22Rv1 (cell line): Measurements from ENCODE around the gene CHMP1A.
A peak's percentile ranks its signal among the peaks of the same experiment; 100 is the strongest.

Experiments
- H3K27ac ChIP-seq: fragments of 450-650 bp; 2 replicates; pipeline ENCODE4 v1.5.1; 2017
- ZFX ChIP-seq: fragments of 450-650 bp; IDR thresholded peaks from 2 replicates; pipeline ENCODE4 v1.6.1; 2017; ENCODE audit warnings: antibody characterized with exemption, borderline replicate concordance
- TF ChIP-seq, protein P1 (sequence below): fragments of 450-650 bp; IDR thresholded peaks from 2 replicates; pipeline ENCODE4 v1.5.1; 2017; ENCODE audit warnings: mild to moderate bottlenecking

CHMP1A gene

DNA sequence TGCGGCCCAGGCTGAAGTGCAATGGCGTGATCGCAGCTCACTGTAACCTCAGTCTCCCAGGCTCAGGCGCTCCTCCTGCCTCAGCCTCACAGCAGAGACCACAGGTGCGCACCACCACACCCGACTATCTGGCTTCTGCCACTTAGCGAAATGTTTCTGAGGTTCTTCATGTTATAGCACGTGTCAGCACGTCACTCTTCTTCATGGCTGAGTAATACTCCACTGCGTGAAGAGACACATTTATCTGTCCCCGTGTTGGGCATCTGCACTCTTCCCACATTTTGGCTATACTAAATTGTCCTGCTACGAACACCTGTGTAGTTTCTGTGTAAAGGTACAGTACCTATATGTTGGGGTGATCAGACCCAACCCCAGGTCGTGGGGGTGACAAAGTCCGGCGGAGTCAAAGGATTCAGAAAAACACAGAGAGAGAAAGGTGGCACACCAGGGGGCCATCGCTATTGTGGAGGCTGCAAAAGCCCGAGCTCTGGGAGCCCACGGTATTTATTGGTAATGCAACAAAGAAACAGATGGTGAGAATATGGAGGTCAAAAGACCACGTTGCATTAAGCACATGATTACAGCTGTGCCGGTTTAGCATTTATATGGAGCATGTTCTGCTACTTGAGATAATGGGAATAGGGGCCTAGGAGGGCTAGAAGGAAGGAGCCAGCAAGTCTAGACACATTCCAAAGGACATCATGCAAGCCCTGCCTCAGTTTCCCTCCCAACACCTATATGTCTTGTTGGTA, 44.9 kb downstream of the CHMP1A start:
- no peak overlapping the region for H3K27ac ChIP-seq
- TF ChIP-seq, protein P1, sequence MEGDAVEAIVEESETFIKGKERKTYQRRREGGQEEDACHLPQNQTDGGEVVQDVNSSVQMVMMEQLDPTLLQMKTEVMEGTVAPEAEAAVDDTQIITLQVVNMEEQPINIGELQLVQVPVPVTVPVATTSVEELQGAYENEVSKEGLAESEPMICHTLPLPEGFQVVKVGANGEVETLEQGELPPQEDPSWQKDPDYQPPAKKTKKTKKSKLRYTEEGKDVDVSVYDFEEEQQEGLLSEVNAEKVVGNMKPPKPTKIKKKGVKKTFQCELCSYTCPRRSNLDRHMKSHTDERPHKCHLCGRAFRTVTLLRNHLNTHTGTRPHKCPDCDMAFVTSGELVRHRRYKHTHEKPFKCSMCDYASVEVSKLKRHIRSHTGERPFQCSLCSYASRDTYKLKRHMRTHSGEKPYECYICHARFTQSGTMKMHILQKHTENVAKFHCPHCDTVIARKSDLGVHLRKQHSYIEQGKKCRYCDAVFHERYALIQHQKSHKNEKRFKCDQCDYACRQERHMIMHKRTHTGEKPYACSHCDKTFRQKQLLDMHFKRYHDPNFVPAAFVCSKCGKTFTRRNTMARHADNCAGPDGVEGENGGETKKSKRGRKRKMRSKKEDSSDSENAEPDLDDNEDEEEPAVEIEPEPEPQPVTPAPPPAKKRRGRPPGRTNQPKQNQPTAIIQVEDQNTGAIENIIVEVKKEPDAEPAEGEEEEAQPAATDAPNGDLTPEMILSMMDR = no peak

DNA sequence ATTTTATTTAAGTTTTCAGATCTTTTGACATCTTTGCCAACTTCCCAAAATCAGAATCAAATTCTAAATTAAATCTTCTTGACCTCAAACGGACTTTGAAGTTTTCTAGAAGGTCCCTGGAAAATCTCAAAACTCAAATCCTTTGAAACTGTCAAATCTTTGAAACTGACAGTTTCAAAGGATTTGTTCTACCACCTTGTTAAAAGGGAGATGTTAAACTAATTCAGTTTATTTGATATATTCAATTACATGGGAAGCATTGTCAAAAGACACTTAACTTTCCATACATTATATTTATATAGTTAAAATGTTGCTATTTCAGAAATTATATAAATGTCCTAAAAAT, 47.4 kb downstream of the CHMP1A start:
- H3K27ac ChIP-seq = peak overlapping the region; percentile 49; the same call in 1 of the 2 replicates
- no peak for TF ChIP-seq ZFX
- TF ChIP-seq, protein P1 = no peak

DNA sequence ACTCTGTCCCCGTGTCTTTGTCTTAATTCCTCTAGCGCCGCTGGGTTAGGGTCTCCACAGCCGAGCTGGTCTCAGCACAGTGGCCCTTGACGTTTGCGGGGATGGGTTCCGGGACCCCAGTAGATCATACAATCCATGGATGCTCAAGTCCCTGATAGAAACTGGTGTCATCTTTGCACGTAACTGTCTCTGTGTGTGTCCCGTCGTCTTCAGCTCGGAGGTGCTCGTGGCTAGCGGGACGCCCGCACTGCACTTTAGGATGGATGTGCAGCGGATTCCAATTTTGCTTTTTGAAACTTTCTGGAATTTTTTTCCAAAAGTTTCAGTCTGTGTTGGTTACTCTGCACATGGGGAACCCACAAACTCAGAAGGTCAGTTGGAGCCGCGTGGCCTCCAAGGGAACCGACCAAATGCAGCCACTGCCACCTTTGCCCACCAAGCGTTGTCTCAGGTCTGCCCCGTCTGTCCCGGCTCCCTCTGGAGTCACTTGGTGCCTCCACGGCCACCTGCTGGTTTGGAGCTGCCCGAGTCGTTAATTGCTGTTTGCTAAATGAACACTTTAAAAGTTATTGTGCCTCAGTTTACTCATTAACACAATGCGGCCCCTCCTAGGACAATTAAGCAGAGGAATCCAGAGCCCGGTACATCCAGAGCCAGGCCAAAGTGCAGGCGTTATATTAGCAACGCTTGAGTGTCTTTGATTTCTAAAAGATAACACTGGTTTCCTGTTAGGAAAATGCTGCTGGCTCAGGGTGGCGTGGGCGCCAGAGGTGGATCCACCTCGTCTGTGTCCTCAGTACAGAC, 49.4 kb downstream of the CHMP1A start:
- no peak for TF ChIP-seq ZFX
- TF ChIP-seq, protein P1 = no peak
- H3K27ac ChIP-seq = peak overlapping the region; percentile 49

DNA sequence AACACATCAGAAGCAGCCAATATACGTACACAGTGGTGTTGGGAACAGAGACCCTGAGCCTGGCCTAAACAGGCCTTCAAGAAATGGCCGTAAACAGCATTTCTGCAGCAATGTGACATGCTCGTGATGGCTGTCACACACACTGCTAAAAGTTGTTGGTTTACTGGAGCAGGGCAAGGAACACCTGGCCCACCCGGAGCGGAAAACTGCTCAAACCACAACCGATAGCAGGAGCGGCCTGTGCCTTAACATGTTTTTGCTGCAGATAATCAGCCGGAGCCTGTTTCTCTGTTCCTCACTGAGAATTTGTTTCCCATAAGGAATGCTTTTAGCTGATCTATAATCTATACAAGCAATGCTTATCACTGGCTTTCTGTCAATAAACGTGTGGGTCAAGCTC, 50.1 kb downstream of the CHMP1A start:
- no peak overlapping the region for H3K27ac ChIP-seq
- TF ChIP-seq, protein P1 = no peak
- TF ChIP-seq ZFX = no peak

DNA sequence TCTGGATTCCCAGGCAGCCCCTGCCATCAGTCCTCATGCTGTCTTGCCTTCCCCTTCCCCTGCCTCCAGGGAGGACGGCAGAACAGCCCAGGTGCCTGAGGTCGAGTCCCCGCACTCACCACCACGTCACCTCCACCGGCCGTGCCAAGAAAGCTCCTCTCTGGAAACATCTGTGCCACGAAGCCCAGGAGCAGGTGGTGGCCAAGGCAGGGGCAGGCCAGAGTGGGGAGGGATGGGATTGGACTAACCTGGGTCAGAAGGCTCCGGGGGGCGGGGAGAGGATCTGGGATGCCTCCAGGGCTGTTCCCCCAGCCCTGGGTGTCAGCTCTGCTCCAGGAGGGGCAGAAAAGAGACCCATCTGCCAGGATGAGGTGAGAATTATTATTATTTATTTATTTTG, 51.5 kb downstream of the CHMP1A start:
- TF ChIP-seq, protein P1 = no peak
- no peak for TF ChIP-seq ZFX
- H3K27ac ChIP-seq = no peak overlapping the region

DNA sequence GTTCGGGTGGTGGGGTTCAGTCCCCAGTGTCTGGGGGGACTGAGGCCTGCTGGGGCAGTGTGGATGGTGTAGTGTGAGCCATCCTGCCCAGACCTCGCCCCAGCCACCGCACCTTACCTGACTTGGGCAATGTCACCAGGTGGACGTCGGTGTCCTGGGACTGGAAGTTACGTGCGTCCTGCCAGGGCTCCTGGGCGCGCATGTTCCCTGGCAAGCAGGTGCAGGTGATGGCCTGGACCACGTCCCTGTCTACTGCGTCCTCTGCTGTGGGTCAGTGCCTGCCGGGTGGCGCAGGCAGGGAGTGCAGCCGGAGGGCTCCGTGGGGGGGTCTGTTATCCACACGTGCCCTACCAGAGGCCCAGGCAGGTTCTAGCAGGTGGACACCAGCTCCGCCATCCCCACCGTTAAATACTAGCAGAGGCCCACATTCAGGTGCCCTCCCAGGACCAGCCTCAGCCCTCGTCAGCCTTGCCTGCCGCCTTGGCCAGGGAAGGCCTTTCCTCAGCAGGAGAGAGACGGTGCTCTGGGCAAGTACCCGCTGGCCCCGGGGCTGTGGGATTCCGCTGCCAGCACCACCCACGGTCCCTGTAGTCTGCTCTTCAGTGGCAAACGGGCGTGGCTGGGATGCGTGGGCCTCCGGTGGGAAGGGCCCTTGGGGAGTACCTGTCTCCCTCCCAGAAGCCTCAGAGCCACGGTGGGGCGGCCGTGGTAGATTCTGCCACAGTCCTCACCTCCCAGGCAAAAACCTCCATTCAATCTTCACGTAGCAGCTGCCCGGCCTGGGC, 52.1 kb downstream of the CHMP1A start:
- H3K27ac ChIP-seq = no peak overlapping the region
- TF ChIP-seq, protein P1 = no peak
- no peak for TF ChIP-seq ZFX
